H54 (cell line): ENCODE data around the gene DTX3.

Experiments used
- DNase-seq: peaks from one replicate; pipeline ENCODE4 v3.0.0; 2011; ENCODE audit warnings: low spot score, mixed read lengths; ENCODE audit not compliant: insufficient read length
- FAIRE-seq: peaks from 3 replicates; lab custom pipeline; 2011; peaks lifted over from hg19 to GRCh38; lab: Jason Lieb, UNC
- POLR2A ChIP-seq: IDR thresholded peaks from 2 replicates; pipeline ENCODE4 v1.6.1; 2011; ENCODE audit warnings: low read depth, mild to moderate bottlenecking, low read length

DTX3 gene

DNA sequence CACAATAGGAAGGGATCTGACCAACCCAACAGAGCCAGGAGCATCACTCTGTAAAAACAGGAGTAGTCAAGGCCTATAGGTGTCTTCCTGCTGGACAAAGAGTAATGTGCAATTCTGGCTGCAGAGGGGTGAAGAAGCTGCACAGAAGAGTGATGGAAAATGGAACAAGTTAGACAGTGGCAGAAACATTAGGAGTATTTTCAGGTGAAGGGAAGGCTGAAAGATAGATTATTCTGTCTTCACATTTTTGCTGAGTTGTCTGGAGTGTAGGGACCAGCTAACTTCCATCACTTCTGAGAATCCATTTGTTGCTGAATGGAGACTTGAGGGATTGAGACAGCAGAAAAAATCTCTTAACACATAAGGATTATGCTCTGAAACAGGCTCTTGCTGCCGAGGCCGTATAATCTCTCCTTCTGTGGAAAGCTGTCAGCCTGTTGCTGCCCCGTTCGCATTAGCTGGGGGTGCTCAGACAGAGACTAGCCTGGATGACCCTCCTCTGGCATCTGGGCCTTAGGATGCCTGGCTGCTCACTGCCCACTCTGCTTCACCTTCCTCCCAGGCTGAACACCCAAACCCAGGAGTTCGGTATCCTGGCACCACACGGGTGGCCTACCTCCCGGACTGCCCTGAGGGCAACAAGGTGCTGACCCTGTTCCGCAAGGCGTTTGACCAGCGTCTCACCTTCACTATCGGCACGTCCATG lies 3.5 kb downstream of the DTX3 start:
- FAIRE-seq, result no peak
- no peak for TF ChIP-seq POLR2A
- DNase-seq, result no peak

DNA sequence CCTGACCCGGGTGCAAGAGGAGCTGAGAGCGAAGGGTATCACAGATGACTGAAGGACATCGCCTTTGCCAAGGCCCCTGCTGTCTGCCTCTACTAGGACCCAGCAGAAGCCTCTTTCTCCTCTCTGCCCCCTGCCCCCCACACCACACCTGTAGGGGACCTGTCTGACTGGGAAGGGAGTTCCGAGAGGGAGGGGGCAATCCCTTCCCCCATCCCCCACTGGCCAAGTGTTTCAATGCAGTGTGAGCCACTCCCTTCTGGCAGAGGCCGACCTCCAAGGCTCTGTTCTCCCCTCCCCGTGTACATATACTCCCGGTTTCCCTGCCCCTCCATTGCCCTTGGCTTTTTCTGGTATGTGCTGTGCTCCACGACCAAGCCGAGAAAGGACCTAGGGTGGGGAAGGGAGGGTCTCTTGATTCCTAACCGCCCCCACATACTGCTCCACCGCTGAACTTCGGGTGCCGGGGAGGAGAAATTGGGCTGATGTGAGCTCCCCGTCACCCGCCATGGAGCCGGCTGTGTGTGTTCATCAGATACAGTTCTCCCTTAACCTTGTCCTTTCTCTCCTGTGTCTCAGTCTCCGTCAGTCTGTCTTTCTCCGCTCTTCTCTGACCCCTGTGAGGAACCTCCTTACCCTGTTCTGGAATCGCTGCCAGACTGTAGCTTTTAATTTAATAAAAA lies 4.6 kb downstream of the DTX3 start:
- DNase-seq (no peak), FAIRE-seq (no peak)
- no peak for TF ChIP-seq POLR2A

DNA sequence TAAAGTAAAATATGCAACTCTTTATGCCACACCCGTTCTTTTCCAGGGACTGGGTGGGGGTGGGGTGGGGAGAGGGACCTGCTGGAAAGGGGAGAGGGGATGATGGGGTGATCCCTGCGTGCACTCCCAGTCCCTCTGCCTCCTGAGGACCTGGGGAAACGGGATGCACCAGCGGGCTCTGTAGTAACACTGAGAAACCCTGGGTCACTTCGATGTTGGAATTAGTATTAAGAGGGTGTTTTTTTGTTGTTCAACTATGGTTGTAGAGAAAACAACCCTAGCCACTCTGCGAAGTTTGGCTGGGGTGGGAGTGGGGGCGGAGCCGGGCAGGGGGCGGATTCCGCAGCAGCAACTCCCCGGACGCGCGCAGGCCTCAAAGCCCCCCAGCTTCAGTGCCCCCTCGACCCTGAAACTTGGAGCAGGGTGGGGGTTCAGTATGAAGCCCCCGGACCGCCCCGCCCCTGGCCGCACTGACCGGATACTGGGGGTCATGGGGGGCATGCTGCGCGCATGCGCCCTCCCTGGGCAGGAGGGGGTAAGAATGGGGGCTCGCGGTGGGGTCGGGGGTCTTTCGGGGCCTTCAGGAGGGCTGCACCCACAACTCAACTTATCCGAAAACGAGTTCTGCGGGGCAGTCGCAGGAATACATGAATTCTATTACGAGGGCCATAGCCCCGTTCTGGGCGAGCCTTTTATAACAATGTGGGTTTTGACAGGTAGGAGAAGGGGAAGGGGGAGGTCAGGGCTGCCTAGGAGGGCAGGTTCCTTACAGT lies 5.3 kb downstream of the DTX3 start:
- TF ChIP-seq POLR2A, result no peak
- DNase-seq, result no peak
- FAIRE-seq, result no peak

DNA sequence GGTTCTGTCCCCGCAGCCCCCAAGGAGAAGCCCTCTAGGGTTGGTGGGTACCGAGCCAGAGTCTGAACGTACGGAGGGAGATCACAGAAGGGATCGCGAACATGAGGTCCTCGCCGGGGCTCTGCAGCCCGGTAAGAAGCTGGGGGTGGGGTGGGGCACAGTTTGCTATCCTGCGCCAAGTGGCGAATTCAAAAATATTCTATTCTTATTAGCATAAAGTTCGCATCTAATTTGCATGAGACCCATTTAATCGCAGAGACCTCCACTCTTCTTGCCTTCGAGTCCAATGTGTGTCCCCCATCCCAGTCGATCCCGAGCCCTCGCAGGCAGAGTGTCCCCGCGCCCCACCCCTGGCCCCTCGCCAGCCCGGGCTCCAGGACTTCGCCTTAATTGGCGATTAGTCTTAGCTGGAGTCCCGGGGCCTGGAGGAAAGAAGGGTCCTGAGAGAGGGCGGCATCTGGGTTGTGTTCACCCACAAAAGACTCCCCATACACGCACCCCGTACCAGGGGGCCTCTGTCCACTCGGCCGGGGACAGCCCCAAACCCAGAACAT lies 6.0 kb downstream of the DTX3 start:
- DNase-seq, result no peak
- no peak for TF ChIP-seq POLR2A
- no peak for FAIRE-seq

DNA sequence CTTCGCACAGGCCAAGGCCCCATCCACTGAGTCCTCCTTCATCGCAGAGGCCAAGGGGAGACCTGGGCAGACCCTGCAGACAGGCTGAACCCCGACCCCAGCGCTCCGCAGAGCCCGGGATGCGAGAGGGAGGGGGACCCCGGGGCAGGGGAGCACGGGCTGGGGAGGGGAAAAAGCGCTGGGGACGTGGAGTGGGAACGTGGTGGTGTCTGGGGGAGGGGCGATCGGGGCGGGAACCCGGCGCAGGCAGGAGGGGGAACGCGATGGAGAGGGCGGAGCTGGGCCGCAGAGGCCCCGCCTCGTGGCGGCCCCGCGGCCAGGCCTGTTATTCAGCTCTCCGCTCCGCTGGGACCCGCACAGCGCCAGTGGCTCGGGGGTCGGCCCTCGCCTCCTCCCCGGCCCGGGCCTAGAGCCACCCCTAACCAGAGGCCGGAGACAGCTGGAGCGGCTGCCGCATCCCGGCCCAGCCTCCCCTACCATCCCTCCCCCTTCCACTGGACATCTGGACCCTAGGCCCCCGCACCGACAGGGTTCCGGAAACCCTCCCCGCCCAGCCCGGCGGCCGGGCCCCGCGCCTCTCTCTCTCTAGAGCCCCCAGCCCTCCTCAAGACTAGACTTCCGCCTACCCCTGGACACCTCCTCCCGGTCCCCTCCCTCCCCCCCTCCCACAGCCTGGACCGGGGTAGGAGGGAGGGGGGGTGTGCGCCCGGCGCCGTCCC lies 6.6 kb downstream of the DTX3 start, which contains the start of gene ARHGEF25:
TSS of gene ARHGEF25 (plus strand) at position 328 of the 719 bp plus-strand sequence. CDS start 460 bp downstream, outside the sequence.
- no peak; the same call in 1 of the 2 replicates for TF ChIP-seq POLR2A
- peak; percentile 89 for DNase-seq
- no peak for FAIRE-seq

DNA sequence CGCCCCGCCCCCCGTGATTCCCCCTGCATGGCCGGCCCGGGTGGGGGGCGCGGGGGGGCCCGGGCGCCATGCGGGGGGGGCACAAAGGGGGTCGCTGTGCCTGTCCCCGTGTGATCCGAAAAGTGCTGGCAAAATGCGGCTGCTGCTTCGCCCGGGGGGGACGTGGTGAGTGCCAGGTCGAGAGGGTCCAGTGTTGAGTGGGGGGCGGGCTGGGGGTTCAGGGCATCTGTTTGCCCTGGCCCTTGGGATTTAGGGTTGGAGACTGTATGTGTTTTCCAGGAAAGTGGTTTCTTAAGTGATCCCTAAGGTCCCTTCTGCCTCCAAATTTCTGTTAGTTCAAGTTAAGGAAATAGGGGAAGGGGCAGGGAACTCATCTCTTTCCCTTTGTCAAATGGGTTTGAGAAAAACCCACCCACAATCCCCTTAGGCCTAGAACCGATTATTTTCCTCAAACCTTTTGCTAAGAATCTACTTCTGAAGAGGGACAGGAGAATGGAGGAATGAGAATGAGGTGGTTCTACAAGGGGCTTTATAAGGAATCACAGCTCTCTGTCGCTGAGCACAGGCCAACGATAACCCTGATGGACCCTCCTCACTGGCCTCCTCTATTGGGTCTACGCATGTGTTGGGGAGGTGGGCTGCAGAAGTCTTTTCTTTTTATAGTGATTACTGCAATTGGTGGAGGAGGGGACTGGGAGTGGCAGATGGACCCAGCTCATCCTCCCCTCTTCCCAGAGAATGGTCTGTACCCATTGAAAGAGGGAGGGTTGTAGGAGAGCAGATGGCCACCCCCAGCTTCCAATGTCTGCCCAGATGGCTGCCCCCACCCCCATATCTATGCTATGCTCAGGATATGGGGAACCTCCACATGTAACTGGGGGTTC lies 7.4 kb downstream of the DTX3 start:
- no peak for DNase-seq
- no peak for FAIRE-seq
- no peak for TF ChIP-seq POLR2A

DNA sequence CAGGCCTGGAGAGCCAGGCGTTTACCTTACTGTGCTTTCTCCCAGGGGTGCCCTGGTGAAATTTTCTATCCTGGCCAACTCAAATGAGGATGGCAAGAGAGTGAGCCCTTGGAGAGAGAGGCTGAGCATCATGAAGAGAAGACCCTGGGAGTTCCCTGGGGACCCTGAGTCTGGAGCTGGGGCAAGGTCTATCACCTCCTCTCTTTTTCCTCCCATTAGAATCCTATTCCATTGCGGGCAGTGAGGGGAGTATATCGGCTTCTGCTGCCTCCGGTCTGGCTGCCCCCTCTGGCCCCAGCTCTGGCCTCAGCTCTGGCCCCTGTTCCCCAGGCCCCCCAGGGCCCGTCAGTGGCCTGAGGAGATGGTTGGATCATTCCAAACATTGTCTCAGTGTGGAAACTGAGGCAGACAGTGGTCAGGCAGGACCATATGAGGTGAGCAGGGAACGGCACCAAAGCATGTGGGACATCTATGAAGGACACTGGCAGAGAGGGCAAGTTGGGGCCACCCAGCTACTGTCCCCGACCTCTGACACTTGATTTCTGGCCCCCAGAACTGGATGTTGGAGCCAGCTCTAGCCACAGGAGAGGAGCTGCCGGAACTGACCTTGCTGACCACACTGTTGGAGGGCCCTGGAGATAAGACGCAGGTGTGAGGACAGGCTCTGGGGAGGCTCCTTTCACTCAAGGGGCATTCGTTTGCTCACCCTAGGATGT lies 8.2 kb downstream of the DTX3 start:
- DNase-seq (no peak), FAIRE-seq (no peak)

DNA sequence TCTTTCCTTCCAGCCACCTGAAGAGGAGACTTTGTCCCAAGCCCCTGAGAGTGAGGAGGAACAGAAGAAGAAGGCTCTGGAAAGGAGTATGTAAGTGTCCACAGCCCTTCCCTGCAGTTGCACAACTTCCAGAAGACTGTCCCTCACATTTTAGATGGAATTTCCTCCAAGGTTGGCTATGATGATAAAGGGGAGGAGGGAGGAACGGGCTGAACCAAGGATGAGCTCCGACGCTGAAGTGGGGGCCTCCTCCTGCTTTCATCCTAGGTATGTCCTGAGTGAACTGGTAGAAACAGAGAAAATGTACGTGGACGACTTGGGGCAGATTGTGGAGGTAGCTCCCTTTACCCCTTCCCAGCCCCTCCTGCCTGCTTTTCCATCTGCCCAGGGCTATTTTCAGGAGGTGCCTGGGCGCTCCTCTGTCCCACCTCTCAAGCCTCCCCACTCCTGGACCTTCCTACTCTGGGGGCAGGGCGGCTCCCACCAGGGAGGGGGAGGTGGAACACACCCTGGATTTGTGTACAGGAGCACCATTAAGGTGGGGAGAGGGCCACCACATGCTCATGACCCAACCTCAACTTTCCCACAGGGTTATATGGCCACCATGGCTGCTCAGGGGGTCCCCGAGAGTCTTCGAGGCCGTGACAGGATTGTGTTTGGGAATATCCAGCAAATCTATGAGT lies 8.9 kb downstream of the DTX3 start:
- no peak for TF ChIP-seq POLR2A
- DNase-seq (no peak), FAIRE-seq (no peak)

More for the DNA sequence above, 8.2 kb downstream of the DTX3 start:
- TF ChIP-seq POLR2A, result no peak

DNA sequence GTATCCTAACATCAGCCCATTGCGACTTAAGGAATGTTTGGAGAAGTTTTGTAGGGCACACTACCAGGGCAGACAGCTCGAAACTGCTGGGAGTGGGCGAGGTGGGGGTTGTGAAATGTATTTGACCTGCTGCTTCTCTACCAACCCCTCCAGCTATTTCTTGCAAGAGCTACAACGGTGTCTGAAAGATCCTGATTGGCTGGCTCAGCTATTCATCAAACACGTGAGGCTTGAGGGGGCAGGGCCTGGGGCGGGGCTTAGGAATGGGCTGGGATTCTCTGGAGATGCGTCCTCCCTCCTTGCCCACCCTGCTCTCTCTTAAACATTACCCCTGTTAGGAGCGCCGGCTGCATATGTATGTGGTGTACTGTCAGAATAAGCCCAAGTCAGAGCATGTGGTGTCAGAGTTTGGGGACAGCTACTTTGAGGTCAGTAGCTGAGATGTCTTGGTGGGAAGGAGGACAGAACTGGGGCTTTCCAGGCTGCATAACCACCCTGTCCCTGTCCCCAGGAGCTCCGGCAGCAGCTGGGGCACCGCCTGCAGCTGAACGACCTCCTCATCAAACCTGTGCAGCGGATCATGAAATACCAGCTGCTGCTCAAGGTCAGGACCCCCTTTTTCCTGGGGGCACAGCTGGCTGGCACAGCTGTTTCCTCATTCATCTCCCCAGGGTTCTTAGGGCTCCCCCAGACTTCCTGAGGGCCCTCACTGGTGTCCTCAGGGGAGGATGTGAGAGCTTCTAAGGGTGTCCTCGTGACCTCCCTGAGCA lies 9.7 kb downstream of the DTX3 start:
- FAIRE-seq (no peak), DNase-seq (no peak)

DNA sequence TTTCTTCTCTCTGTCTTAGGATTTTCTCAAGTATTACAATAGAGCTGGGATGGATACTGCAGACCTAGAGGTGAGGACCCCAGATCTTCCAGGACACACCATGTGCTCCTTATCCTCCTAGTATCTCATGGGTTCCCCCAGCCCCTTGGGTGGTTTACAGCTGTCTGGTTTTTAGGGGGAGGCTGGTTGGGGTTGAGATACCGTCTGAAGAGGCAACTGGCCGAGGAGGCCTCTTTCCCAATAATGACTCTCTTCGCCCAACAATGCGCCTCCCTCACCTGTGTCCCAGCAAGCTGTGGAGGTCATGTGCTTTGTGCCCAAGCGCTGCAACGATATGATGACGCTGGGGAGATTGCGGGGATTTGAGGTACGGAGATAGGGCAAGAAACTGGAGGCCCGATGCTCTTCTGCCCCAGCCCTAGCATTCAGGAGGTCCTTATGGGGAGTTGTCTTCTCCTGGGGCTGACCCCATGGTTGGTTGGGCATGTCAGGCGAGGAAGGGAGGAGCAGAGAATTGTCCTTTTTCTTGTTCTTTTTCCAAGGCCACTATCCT lies 10.4 kb downstream of the DTX3 start:
- no peak for DNase-seq
- no peak for FAIRE-seq
- no peak for TF ChIP-seq POLR2A

More for the DNA sequence above, 9.7 kb downstream of the DTX3 start:
- TF ChIP-seq POLR2A, result no peak
